ENCODE results near the gene WDSUB1. TPM values are rescaled to one million over a fixed set of nuclear protein-coding genes. Genes with fewer than 3 reads are reported as not detected.

WDSUB1 gene
- total and polyA plus RNA-seq, 9 of the 15 experiments (the other 6 are each of a cell fraction or from before 2014, with no cell fraction given): 5.2 to 13.7 (median 9.4) TPM

DNA sequence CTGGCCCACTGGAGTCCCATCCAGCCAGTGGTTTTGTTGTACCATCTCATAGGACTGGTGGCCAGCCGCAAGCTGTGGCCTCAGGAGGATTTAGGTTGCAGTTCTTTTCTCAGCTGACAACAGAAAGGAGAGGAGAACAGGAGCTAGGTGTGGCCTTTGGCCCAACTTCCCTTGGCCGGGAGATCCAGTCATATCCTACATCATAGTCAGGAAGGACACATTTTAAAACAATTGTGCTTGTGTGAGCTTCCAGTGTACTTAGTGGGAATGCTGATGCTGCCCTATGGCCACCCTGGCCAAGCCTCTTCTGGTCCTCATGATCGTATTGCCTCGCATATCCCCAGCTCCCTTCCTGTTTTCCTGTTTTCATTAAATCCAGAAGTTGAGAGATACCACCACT, 98.1 kb downstream of the WDSUB1 start:
- CTCF ChIA-PET (ENCODE audit: low intra/inter-chr PET ratio): no interaction called here
- WGBS (ENCODE audit: insufficient coverage, low coverage, missing lambda C conversion rate): 0% methylated on average over 4 of the region's 4 CpGs
- Histone ChIP-seq H3K9me3 (replicated peaks; ENCODE audit: control insufficient read depth, insufficient read depth, low read depth, low read length) (no peaks in the 10 kb centered on the region), H3K27me3 (ENCODE audit: control insufficient read depth in 2 of 2, insufficient read depth in 2 of 2, low read length in 2 of 2) (peaks cover 40 to 65% of the 10 kb centered on the region in 2 experiments), H3K4me2 (ENCODE audit: insufficient read depth, low read length) (no peak overlapping the region), H3K9me1 (ENCODE audit: control insufficient read depth, insufficient read depth, low read length) (no peaks in the 10 kb centered on the region), H3K4me1 (replicated peaks in 1 of 2; ENCODE audit: control insufficient read depth in 2 of 2, insufficient read depth in 2 of 2, low read length in 2 of 2) (no peaks in the 10 kb centered on the region), H2AFZ (ENCODE audit: low read depth, low read length) (no peak overlapping the region), H3K4me3 (no peak overlapping the region), H3K36me3 (ENCODE audit: control insufficient read depth, insufficient read depth, low read length) (no peaks in the 10 kb centered on the region), H3K79me2 (ENCODE audit: control insufficient read depth, insufficient read depth, low read length) (no peaks in the 10 kb centered on the region), H3K9ac (ENCODE audit: insufficient read depth in 1 of 2, low read depth in 2 of 2, low read length in 2 of 2) (no peak overlapping the region), H3K27ac (ENCODE audit: extremely low read depth, low read depth, low read length) (no peak overlapping the region), H4K20me1 (replicated peaks; ENCODE audit: control insufficient read depth, insufficient read depth, low read length) (peaks cover 15% of the 10 kb centered on the region; the same call in 1 of the 2 replicates)
- intact Hi-C loops (cut with micrococcal nuclease): no loop called here
- no TSS peak for BruUV-seq (replicated peaks)
- FAIRE-seq (no peak), ATAC-seq (no peak), DNase-seq (ENCODE audit: extremely low read depth in 1 of 4, low spot score in 3 of 4) (no peak)
- in situ Hi-C loops (cut with MboI): loop anchor here (10.0 kb wide), 1 partner anchor 284 kb away; no protein-coding TSS in a partner anchor
- POLR2A ChIA-PET: interaction anchor here (0.5 to 1.7 kb wide), 7 partner anchors 9 to 533 kb away, joined by 3 to 7 read pairs (median 4); no protein-coding TSS in a partner anchor
- TF ChIP-seq KLF16 (IDR thresholded peaks at IDR 0.05) (no peak), ZNF134 (CRISPR knock-in tag; conservative IDR thresholded peaks at IDR 0.05) (no peak), ZBED1 (IDR thresholded peaks at IDR 0.05) (no peak), ETV5 (CRISPR knock-in tag; IDR thresholded peaks at IDR 0.05; ENCODE audit: low read depth) (no peak)

DNA sequence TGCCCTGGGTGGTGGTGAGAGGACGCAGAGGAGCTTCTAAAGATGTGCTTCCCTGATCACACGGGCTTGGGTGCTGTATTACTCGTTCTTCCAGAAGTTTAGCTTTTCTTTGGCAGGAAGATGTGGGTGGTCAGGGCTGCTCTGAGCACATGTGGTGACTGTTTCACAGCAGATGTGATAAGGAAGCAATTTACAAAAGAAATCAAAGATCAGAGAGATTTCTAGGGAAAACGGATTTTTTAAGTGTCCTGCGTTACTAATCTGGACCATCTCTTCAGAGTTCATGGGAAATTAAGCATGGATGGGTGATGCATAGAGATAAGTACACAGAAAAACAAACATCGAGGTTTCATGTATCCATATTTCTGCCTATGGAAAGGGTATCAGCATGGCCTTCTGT, 99.4 kb downstream of the WDSUB1 start:
- ChIA-PET POLR2A (interaction anchor here (0.6 to 1.0 kb wide), 3 partner anchors 11 to 552 kb away, joined by 3 to 6 read pairs (median 3); no protein-coding TSS in a partner anchor), CTCF (ENCODE audit: low intra/inter-chr PET ratio) (no interaction called here)
- DNase-seq (ENCODE audit: extremely low read depth in 1 of 4, low spot score in 3 of 4): no peak
- intact Hi-C loops (cut with micrococcal nuclease): no loop called here
- Histone ChIP-seq H3K9me1 (ENCODE audit: control insufficient read depth, insufficient read depth, low read length) (no peaks in the 10 kb centered on the region), H3K36me3 (ENCODE audit: control insufficient read depth, insufficient read depth, low read length) (no peaks in the 10 kb centered on the region), H4K20me1 (replicated peaks; ENCODE audit: control insufficient read depth, insufficient read depth, low read length) (peaks cover 15% of the 10 kb centered on the region; the same call in 1 of the 2 replicates), H3K9ac (ENCODE audit: insufficient read depth in 1 of 2, low read depth in 2 of 2, low read length in 2 of 2) (no peak overlapping the region), H3K79me2 (ENCODE audit: control insufficient read depth, insufficient read depth, low read length) (no peaks in the 10 kb centered on the region), H3K4me2 (ENCODE audit: insufficient read depth, low read length) (no peak overlapping the region), H2AFZ (ENCODE audit: low read depth, low read length) (no peak overlapping the region), H3K4me3 (no peak overlapping the region), H3K27ac (ENCODE audit: extremely low read depth, low read depth, low read length) (no peak overlapping the region), H3K9me3 (replicated peaks; ENCODE audit: control insufficient read depth, insufficient read depth, low read depth, low read length) (no peaks in the 10 kb centered on the region), H3K27me3 (ENCODE audit: control insufficient read depth in 2 of 2, insufficient read depth in 2 of 2, low read length in 2 of 2) (peaks cover 37 to 68% of the 10 kb centered on the region in 2 experiments), H3K4me1 (replicated peaks in 1 of 2; ENCODE audit: control insufficient read depth in 2 of 2, insufficient read depth in 2 of 2, low read length in 2 of 2) (no peaks in the 10 kb centered on the region)
- WGBS (ENCODE audit: insufficient coverage, low coverage, missing lambda C conversion rate): 0% methylated on average over 6 of the region's 6 CpGs
- ATAC-seq: no peak
- in situ Hi-C loops (cut with MboI): loop anchor here (10.0 kb wide), 1 partner anchor 282 kb away; no protein-coding TSS in a partner anchor
- BruUV-seq (replicated peaks): no TSS peak
- FAIRE-seq: no peak
- no peak for TF ChIP-seq RFX1 (IDR thresholded peaks at IDR 0.05)
- TF ChIP-seq, protein P1, sequence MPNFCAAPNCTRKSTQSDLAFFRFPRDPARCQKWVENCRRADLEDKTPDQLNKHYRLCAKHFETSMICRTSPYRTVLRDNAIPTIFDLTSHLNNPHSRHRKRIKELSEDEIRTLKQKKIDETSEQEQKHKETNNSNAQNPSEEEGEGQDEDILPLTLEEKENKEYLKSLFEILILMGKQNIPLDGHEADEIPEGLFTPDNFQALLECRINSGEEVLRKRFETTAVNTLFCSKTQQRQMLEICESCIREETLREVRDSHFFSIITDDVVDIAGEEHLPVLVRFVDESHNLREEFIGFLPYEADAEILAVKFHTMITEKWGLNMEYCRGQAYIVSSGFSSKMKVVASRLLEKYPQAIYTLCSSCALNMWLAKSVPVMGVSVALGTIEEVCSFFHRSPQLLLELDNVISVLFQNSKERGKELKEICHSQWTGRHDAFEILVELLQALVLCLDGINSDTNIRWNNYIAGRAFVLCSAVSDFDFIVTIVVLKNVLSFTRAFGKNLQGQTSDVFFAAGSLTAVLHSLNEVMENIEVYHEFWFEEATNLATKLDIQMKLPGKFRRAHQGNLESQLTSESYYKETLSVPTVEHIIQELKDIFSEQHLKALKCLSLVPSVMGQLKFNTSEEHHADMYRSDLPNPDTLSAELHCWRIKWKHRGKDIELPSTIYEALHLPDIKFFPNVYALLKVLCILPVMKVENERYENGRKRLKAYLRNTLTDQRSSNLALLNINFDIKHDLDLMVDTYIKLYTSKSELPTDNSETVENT (CRISPR knock-in tag; IDR thresholded peaks at IDR 0.05): no peak
- no peak for TF ChIP-seq ZNF3 (CRISPR knock-in tag; IDR thresholded peaks at IDR 0.05)
- TF ChIP-seq LARP7 (IDR thresholded peaks at IDR 0.05): no peak
- TF ChIP-seq BMI1 (IDR thresholded peaks at IDR 0.05; ENCODE audit: low read length): no peak
- TF ChIP-seq, protein P2, sequence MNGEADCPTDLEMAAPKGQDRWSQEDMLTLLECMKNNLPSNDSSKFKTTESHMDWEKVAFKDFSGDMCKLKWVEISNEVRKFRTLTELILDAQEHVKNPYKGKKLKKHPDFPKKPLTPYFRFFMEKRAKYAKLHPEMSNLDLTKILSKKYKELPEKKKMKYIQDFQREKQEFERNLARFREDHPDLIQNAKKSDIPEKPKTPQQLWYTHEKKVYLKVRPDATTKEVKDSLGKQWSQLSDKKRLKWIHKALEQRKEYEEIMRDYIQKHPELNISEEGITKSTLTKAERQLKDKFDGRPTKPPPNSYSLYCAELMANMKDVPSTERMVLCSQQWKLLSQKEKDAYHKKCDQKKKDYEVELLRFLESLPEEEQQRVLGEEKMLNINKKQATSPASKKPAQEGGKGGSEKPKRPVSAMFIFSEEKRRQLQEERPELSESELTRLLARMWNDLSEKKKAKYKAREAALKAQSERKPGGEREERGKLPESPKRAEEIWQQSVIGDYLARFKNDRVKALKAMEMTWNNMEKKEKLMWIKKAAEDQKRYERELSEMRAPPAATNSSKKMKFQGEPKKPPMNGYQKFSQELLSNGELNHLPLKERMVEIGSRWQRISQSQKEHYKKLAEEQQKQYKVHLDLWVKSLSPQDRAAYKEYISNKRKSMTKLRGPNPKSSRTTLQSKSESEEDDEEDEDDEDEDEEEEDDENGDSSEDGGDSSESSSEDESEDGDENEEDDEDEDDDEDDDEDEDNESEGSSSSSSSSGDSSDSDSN (IDR thresholded peaks at IDR 0.05; ENCODE audit: borderline replicate concordance in 1 of 2, low read depth in 2 of 2, low read length in 2 of 2): no peak
- no peak for TF ChIP-seq ZNF57 (CRISPR knock-in tag; IDR thresholded peaks at IDR 0.05)

Measured in K562 (cell line).